Epidermal melanocyte (primary cell): Measurements from ENCODE around the gene KCND3.

ENCODE experiments used
- DNase-seq: peaks from one replicate; pipeline ENCODE4 v3.0.0; 2011; ENCODE audit warnings: low spot score; ENCODE audit not compliant: insufficient read length

KCND3 gene

DNA sequence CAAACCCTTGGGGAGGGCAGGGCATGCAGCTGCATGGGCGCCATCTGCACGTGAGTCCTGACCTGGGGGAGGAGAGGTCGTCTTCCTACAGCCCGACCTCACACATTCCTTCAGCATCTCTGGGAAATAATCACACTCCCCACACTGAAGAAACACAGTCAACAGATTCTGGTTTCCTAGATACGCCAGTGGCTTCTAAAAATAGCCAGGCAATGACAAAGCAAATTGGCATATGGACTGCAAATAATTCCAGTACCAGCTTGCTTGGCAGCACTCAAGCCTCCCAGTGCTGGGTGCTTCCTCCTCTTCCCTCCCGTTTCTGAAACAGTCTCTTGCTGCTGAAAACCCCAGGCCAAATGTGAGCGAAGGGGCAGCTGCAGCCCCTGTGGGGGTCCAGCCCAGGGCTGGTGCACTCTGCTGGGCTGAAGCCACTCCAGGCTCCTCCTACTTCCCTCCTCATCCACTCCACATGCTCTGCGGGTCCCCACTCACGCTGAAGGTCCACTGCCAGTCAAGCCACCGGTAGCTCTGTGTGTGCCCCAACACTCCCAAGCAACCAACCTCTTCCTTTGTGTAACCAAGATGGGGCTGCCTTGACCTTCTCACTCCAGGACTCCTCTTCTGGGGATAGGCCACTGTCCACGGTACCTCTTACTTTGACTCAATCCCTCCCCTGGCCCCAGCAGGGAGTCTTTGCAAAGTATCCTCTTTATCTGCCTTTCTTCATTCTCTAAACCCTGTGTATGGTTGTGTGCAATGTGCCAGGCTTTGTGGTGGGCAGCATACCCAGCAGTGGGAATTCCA, 69.0 kb downstream of the KCND3 start:
- DNase-seq: no peak

- DNase-seq: no peak
Observed at GRCh38 chr1:111911776-111912515, 77.5 kb downstream of the KCND3 start.

DNA sequence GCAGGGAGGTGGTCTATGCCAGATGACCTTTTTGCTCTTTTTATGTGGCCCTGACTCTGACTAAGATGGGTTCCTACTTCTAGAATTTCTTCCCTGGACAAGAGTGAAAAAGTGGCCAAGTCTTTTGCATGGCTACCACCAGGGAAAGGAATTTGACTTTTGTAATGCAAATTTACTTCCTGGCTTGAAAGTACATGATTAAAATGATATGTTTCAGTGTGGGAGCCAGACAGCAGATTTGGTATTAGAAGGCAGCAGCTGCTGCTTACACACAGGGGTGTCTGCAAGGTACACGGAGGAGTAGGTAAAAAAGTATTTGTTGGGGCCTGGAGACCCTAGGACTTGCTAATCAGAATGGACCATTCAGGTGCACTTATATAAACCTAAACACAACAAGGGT, 78.4 kb downstream of the KCND3 start:
- DNase-seq: no peak

- DNase-seq: no peak
Observed at GRCh38 chr1:111909030-111909429, 80.4 kb downstream of the KCND3 start.

- no peak for DNase-seq
Observed at GRCh38 chr1:111908011-111908621, 81.4 kb downstream of the KCND3 start.

GRCh38 chr1:111907321-111907720, 82.1 kb downstream of the KCND3 start:
- no peak for DNase-seq

DNA sequence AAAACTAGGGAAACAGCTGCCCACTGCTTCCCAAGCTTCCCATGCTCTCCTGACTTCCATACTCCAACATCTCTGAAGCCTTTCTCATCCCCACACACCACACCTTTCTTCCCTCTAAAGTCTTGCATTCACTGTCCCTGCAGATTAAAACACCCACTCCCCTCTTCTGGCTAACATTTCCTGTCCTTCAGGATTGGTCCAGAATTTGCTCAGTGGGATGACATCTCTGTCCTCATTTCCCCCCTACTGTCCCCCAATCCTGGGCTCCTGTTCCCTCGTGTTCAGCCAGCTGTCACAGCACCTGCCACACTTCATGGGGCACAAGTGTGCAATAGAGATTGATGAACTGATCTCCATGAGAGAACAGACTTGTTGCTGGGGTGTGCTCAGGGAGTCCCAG, 82.7 kb downstream of the KCND3 start:
- DNase-seq: no peak

DNA sequence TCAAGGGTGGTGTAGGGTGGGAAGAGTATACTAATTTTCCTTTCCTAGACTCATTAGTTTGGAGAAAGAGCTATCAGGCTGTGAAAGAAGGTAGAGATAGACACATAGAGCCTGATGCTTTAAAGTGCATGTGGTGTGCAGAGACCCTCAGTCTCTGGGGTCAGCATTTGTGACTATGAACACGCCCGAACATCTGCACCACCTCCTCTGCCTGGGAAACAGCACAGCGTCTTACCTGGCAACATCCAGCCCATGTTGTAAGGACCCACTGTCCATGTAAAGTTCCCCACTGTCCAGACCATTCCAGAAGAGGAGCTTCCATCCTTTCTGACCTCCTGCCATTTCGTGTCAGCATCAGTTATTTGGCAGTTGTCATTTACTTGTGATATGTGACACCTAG, 83.4 kb downstream of the KCND3 start:
- no peak for DNase-seq

DNA sequence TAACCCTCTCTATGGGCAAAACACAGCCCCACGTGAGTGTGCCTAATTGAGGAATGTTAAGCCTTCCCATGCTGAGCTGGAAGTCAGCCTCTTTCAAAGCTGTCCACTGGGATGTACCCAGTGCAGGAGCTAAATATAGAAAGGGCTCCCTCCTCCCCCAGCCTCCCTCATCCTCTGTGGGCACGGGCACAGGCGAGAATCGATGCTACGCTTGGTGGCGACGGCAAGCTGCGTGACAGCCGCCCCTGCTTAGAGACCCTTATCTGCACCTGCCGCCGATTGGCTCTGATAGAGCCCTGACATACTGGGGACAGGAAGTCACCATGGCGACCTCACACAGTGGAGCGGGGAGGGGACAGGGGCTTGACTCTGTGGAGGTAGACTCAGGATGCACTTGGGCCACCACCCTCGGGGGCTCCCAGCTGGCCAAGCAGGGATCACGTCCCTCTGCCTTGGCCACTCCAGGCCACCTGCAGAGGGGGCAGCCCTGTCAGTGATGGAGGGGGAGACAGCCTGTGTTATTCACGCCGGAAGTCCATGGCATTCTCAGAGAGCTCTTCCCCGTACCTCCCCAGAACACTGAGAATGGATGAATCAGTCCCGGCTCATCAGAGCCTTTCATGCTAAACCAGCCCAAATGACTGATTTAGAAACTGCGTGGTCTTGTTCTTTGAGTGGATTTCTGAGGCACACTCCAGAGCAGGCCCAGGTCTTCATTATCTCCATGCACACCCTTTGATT, 84.8 kb downstream of the KCND3 start:
- DNase-seq: no peak

- DNase-seq: no peak
Observed at GRCh38 chr1:111903871-111904449, 85.5 kb downstream of the KCND3 start.

DNA sequence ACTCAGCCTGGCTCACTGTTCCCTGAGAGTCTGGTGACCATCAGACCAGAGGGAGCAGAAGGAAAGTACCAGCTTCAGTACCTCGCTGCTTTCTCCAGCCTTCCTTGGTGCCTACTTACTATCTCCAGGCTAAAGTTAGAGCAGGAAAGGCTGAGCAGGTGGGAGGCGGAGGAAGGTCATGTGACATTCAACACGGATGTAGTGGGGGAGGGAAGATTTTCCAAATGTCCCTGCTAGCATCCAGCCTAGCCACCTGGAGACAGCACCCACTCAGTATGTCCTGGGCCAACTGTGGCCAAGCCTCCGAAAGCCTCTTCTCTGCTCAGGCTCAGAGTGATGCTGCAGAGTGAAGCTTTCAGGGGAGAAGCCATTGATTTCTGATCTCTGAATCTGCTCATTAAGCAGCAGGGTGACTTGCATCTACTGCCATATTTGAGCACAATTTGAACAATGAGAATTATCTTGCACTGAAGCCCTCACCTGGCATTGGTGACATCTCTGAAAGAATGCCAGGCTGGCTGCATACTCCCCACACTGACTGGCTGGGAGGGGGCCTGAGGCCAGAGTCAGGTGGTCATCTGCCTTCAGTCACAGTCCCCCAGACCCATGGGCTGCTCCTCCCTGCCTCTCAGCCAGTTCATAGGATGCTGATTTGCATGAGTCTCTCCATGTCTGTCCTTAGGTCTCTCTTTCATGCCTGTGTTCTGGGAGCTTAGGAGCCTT, 86.2 kb downstream of the KCND3 start:
- DNase-seq: no peak

- DNase-seq: no peak
Observed at GRCh38 chr1:111895469-111895868, 94.0 kb downstream of the KCND3 start.

GRCh38 chr1:111895017-111895416, 94.5 kb downstream of the KCND3 start:
- DNase-seq: no peak

- DNase-seq: no peak
Observed at GRCh38 chr1:111894497-111894896, 95.0 kb downstream of the KCND3 start.

DNA sequence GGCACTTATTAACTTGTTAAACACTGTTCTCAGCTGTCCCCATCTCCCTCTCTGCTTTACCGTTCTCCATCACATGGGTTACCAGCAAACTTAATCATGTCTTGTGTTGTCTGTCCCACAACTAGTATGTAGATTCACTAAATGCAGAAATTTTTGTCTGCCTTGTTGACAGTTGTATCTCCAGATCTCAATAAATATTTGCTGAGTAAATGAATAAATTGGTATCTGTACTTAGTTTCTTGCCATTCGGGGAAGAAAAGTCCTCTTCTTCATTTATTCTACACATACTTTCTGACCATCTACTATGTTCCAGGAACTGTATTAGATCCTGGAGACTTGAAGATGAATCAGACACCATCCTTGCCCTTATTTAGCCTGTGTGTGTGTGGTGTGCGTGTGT, 97.9 kb downstream of the KCND3 start:
- DNase-seq: no peak

GRCh38 chr1:111888740-111889376, 100.6 kb downstream of the KCND3 start:
- no peak for DNase-seq

DNA sequence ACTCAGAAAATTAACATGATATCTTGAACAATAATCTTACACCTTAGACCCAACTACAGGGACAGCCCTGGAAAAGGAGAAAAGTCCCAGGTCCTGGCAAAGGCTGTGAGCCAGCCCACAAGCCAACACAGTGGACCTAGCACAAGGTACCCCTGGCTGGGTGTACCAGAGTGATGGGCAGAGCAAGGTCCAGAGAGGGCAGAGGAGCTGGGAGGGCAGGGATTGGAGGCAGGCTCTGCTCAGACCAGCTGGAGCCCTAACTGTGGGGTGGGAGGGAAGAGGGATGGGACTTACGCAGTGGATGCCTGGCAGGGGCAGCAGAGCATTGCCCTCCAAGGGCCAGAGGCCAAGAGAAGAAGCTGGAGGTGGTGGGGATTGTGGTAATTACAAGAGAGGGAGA, 101.6 kb downstream of the KCND3 start:
- no peak for DNase-seq

DNA sequence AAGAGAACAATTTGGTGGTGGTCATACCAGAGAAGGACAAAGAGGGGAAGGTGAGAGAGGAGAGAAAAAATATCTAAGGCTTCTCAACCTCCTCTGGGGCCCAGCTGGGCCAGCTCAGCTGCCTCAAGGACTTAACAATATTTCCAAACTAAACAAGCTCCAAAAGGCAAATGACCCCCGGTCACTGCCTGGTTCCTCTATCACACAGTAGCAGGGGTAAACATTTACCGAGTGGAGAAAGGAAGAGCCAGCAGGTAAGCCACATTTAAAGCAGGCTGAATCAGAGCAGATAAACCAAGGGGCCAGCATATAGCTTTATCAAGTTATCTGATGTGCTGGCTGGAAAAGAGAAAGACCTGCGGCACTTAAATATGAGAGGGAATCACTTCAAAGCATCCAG, 102.1 kb downstream of the KCND3 start:
- DNase-seq: no peak

DNA sequence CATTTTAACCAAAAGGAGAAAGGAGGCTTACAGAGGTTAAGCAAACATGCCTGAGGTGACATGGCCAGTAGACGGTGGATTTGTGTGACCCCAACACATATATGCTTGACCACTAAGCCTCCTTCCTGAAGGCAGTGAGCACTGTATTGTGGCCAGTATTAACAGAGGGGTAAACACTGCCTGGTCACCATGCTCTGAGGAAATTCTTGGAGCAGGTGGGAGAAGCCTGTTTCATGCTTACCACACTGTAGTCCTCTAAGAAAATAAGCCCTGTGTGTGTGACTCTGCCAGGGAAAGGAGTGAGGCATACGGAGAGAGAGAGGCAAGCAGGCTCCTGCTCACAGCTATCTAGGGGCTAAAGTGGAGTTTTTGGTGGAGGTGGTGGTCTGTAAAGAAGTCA, 102.7 kb downstream of the KCND3 start:
- DNase-seq: no peak

DNA sequence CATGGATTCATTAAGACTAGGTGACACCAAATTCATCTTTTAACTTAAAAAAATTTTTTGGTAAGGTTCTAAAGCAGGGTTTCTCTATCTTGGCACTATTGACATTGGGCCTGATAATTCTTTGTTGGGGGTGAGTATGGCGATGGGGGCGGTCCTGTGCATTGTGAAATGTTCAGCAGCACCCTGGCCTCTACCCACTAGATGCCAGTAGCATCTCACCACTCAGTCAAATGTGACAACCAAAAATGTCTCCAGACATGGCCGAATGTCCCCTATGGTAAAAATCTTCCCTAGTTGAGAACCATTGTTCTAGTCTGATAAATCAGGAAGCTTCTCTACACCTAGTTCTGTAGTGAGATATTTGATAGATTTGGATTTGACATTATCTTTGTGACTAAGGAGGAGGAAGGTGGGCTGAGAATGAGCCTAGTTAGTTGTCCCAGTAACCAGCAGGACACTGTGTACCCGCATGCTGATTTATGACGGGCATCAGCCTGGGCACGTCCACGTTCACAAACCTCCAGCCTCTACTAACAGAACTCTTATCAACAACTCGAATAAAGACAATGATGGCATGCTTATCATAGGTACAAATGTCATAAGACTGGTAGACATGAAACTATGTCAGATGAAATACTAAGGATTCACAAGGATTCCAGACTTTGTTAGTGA, 104.6 kb downstream of the KCND3 start:
- no peak for DNase-seq
